ENCODE measurements around the gene MEI4.
"Not testable (repeated sequence)": the region's sequence is repeated elsewhere in the genome, so short reads cannot be mapped to it uniquely, and the experiment has no call there.

DNA sequence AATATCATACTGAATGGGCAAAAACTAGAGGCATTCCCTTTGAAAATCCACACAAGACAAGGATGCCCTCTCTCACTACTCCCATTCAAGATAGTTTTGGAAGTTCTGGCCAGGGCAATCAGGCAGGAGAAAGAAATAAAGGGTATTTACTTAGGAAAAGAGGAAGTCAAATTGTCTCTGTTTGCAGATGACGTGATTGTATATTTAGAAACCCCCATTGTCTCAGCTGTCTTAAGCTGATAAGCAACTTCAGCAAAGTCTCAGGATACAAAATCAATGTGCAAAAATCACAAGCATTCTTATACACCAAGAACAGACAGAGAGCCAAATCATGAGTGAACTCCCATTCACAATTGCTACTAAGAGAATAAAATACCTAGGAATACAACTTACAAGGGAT lies 99.3 kb downstream of the MEI4 start:
- TF ChIP-seq CTCF (conservative IDR thresholded peaks at IDR 0.05; ENCODE audit: low read length); EZH2phosphoT487 (IDR thresholded peaks at IDR 0.05; ENCODE audit: borderline replicate concordance): not testable (repeated sequence)
